Measurements from ENCODE around the gene CLEC18C.
"Not testable (repeated sequence)": the region's sequence is repeated elsewhere in the genome, so short reads cannot be mapped to it uniquely, and the experiment has no call there.

The CLEC18C gene

DNA sequence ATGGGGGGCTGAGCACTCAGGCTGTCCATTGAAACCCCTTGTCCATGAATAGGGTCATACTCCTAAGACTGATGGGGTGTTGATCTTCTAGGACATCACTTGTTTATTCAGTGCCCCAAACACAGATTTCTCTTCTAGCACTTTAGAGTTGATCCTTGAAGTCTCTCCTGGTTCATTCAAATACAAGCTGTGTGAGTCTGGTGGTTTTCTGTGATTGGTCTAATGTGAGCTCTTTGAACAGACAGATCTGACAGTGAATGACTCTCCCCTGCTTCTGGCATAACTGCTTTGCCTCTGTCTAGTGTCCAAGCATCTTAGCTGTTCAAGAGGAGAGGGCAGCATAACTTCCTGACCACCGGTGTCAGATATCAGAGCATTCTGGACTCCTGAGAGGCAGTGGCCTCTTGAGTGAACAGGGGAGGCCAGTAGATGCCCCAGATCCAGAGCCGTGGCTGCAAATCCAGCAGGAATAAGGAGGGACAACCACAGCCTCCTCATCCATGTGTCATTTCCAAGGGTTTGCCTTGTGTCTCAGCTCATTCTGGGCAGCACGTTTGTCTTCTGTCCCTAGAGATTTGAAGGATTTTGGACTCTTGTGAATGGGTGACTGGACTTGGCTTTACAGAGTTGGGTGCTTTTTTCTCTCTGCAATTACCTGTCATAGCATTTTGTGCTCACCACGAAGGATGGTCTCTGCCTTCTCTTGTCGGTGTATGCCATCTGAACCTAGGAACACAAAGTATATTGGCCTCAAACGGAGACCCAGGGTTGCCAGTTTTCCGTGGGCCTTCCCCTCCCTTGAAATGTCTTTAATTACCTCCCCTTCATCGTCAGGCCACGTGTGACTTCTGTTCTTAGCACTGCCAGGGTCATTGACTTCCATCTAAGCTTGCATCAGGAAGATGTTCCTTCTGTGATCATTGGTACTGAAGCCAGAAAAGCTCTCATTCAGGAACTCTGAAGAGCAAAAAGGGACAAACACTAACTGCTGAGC lies 13.9 kb upstream of the CLEC18C start:
- no peak for DNase-seq

DNA sequence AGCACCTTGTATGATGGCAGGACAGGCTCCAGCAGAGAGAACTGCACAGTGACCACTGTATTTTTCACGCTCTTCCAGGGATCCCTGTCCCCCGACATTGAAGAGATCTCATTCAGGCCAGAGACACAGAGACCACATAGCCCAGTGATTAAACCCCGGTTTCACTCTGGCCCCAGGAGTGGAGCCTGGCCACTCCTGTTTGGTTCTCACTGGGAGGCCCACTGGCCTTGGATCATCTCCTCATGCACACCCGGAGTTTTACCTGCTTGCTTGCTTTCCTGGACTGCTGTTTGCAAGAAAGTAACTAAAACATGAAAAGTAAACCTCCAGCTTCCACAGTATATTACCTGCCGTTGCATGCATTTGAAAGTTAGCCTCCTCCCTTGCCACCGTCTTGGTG lies 13.2 kb upstream of the CLEC18C start:
- DNase-seq: no peak

DNA sequence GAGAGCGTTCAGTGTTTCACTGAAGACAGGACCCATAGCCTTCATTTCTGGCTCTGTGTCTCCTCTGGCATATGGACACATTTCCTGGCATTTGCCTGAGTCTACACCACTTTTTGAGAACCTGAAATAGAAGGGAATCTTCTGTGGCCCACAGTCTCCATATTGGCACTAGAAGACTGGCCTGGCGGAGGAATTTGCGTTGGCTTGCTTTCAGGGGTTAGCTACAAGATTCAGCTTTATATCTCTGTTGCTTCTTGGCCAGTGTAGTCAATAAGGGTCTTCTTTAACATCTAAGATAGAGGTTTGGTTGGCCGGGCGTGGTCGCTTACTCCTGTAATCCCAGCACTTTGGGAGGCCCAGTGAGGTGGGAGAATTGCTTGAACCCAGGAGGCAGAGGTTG lies 12.8 kb upstream of the CLEC18C start:
- DNase-seq: no peak

DNA sequence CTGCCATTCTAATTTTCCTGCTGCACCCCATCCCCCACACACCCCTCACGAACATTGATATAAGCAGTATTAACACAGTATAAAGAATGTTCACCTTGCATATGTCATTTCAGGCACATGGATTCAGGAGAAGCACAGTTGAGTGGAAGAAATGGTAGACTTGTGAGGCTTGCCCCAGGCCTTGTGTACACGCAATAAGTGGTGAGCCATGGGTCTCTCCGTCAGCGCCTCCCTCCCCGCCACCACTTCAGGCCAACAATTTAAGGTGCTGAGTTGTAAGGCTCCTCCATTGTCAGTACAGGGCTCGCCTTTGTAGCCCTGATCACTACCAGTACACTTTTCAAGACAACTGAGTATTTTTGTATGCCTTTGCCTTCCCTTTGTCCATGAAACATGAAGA lies 12.2 kb upstream of the CLEC18C start:
- DNase-seq: no peak

DNA sequence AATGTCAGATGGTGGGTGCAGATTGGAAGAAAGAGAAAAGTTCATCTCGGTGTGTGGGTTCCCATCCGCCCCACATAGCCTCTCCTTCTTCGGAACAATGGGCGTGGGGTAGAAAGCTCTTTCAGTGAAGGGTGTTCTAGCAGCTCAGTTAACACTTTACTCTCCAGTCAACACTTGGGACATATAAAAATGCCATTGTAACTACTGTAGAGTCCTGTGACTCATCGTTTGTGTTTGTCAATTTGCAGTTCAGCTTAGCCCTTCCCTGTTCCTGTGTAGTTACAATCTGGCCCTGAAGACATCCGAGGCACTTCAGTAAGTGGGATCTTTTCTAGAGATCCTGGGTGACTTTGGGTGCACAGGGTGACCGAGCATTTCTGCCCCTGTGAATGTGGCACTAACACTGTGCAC lies 11.5 kb upstream of the CLEC18C start:
- no peak for DNase-seq

DNA sequence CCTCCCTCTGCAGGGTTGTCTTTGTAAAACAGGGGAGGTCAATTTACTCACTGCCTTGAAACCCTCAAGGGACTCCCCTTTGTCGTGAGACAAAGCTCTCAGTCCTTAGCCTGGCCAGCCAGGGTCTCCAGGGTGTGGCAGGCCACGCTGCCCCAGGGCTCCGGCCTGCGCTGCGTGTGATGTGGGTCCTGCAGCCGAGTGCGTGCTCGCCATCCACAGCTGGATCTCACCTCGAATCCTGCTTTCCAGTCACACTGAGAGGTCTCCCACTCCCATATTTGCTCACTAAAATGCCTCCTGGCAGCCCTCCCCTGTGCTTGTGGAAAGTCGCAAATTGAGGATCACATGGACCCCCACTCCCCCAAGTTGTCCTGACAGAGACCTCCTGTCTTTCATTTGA lies 10.0 kb upstream of the CLEC18C start:
- no peak for DNase-seq

DNA sequence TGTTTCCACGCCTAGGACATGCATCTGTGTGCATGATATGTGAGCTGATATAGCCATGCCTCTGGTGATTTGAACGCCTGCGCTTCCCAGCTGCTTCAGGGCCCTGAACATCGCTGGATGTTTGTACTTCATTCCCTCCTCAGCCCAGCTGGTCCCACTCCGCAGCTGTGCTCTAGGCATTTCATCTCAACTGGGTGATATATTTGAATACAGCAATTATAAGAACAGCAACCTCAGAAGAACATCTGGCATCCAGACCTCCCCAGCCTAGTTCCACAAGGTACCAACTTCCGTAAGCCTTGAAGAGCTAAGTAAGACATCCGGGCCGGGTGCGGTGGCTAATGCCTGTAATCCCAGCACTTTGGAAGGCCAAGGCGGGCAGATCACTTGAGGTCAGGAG lies 6.9 kb upstream of the CLEC18C start:
- DNase-seq: not testable (repeated sequence)

DNA sequence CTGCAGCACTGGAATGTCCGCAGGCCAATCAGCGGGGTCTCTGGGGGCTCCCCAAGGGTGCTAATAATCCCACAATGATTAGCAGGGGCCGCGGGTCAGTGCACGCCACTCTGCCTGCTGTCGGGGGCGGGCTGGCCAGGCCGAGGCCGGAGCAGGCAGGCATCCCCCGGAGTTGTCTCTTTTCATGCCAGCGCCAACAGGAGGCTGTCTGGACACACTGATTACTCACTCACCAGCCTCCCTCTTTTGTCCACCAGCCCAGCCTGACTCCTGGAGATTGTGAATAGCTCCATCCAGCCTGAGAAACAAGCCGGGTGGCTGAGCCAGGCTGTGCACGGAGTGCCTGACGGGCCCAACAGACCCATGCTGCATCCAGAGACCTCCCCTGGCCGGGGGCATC lies 329 bp downstream of the CLEC18C start:
- DNase-seq: not testable (repeated sequence)

DNA sequence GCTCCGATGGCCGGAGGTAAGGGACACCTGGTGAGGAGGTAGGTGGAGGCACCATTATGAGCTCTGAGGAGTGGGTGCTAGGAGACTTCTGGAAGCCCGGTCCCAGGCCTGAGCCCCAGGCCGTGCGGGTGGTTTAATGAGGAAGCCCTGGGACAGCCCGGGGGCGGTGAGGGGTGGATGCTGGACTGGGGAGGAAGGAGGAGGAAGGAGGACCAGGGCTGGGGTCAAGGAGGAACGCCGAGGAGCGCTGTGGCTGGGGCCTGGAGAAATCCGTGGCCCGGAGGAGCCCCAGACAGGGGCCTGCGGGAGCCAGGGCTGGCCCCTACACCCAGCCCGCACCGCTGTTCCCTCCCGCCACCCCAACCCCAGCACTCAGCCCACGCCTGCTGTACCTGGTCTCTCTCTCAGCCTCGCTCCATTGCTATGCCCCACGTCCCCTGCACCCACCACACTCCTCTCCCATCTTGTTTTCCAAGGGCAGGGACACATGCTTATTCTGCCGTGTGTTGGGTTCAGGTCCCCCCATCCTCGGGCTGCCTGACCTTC lies 873 bp downstream of the CLEC18C start:
- DNase-seq: not testable (repeated sequence)

DNA sequence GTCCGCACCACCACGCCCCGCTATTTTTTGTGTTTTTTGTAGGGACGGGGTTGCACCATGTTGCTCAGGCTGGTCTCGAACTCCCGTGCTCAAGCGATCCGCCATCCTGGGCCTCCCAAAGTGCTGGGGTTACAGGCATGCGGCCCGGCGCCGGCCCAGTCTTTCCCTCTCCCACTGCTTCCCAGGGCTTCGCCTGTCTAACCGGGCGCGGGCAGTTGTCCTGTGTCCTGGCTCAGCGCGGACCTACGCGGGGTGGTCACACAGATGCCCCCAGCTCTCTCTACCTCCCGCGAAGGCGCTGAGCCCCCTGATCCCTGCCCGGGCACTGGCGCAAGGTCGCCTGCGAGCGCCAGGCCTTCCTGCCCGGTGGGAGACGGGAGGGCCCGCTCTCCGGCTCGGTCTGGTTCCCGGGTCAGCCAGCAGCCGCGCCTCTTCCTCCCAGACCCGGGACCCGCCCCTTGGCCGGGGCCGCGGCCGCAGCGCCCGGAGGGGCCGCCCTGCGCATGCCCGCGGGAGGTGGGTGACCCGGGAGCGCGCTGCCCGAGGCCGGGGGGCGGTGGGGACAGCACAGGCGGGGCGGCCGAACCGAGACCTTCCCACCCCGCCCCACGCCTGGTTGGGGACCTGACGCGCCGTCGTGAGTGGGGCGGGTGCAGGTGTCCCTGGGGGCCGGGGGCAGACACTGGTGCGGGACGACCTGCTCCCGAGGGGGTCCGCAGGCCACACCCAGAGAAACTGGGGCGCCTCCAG lies 14.4 kb downstream of the CLEC18C start:
- not testable (repeated sequence) for DNase-seq

DNA sequence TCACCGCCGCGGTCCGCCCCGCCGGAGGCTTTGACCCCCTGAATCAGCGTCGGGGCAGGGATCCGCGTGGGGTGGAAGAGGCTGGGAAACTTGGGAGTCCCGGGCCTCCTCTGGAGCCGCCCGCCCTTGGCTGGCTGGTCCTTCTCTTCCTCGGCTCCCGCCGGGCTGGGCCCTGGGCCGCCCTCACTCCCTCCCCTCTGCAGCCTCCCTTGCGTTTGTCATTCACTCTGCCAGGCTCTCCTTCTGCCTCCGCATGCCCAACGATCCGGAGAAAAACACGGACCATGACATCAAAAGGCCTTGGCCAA lies 15.0 kb downstream of the CLEC18C start:
- DNase-seq: not testable (repeated sequence)

DNA sequence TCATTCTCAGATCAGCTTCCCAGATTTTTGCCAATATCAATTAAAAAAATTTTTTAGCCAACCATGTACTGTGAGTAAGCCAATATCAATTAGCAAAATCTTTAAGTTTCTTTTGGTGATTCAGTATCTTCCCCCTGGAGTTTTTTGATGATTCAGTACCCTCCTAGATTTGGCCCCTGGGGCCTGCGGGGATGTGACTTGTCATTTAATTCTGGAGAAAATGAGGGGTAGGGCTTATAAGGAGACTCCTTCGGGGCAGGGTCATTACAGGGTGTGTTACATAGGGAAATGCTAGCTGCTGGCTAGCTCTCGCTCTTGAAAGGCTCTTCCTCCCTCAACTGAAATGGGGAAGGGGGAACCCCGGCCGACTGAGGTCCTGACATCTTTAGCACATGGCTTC lies 17.0 kb downstream of the CLEC18C start:
- DNase-seq: not testable (repeated sequence)

DNA sequence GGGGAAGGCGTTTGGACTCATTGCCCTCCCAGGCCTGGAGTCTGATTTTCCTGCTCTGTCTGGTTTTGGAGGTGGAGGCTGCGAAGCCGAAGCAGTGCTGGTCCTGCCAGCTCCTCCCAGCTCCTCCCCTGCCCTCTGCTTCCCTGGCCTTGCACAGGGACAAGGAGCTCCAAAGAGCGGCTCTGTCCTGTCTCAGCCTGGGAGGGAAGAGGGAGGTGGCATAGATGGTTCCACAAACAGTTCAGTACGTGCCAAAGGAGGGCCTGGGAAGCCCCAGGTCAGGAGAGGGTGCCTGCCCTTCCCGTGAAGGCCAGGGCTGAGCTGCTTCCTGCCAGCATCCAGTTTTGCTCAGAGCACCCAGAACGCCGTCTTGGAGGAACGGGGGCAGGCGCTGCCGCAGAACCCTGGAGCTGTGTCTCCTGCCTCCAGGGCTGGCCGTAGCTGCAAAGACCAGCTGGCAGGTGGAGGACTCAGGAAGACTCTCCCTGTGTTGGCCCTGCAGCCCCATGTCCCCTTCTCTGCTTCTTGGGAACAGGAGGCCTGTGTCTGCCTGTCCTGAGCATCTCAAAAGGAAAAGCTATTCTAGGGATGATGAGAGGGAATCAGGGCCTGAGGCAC lies 23.2 kb downstream of the CLEC18C start:
- not testable (repeated sequence) for DNase-seq

DNA sequence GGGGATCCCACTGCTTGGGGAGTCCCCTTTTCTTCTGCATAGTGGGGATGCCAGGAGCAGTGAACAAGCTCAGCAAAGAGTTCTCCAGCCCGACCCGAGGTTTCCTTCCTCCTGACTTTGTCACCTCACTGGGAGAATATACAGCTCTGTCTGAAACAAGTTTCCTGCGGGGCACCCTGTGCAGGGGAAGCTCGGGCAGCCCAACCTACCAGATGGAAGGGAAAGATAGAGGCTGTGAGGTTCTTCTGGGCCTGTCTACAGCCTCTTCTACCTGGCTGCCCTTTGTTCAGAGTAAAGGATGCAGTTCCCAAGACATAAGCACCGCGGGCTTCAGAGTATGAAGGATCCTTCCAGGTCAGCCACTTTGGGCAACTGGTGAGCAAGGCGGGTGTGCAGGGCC lies 24.0 kb downstream of the CLEC18C start:
- not testable (repeated sequence) for DNase-seq

DNA sequence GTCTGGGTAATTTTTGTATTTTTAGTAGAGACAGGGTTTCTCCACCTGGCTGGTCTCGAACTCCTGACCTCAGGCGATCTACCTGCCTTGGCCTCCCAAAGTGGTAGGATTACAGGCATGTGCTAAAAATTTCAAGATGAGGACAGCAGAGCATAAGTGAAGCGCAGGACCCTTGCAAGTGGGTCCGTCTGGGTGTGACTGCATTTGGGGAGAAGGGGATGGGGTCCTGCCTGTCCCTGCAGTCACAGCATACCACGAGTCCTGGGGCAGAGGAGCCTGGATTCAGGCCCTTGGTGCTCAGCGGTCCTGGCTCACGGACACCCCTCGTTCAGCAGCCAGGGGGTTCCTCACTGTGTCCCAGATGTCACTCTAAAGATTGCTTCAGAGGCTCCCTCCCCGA lies 24.6 kb downstream of the CLEC18C start:
- not testable (repeated sequence) for DNase-seq

DNA sequence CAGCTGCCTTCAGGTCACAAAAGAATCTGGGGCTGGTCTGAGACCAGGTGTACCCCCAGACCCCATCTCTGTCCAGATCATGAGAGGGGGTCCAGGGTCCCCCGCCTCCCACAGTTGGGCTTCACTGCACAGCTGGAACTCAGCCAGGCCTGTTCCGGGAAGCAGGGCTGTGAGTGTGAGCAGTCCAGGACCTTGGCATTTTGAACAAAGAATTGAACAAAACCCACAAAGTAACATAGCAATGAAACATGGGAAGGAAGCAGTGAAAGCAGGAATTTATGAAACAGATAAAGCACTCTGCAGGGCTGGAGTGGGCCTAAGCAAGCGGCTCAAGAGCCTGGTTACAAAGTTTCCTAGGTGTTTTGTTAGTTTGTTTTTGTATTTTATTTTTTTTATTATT lies 25.1 kb downstream of the CLEC18C start:
- DNase-seq: not testable (repeated sequence)

DNA sequence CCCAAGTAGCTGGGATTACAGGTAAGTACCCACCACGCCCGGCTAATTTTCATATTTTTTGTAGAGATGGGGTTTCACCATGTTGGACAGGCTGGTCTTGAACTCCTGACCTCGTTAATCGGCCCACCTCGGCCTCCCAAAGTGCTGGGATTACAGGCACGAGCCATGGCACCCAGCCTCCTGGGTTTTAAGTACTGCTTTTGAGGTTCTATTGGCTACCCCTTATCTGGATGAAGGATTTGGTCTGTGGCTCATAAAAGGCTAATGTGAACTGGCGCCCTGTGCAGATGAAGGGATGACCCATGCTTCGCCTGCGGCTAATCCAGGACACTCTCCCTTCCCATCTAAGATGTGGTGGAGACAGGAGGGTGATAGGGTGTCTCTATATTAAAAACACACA lies 25.6 kb downstream of the CLEC18C start:
- not testable (repeated sequence) for DNase-seq

DNA sequence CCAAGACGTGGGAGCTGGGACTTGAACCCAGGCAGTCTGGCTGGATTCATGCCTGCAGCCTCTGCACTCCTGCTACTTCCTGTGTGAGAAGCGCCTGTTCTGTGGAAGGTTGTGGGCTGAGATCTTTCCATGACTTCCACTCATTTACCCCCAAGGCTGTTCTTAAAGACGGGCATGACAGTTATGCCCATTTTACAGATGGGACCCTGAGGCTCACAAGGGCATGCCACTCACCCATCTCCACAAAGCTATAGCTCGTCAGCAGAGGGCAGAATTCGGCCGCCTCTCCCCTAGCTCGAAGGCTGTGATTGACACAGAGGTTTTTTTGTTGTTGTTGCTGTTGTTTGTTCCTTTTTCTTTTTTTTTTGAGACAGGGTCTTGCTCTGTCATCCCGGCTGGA lies 26.5 kb downstream of the CLEC18C start:
- DNase-seq: not testable (repeated sequence)

DNA sequence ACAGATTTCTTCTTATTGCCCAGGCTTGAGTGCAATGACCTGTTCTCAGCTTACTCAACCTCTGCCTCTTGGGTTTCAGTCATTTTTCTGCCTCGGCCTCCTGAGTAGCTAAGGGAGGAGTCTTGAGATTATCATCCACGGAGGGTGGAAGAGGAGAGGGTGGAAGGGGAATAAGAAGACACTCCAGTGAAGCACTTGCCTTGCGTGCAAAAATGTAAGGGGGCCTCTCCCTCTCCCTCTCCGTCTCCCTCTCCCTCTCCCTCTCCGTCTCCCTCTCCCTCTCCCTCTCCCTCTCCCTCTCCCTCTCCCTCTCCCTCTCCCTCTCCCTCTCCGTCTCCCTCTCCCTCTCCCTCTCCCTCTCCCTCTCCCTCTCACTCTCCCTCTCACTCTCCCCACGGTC lies 29.9 kb downstream of the CLEC18C start:
- DNase-seq: not testable (repeated sequence)

DNA sequence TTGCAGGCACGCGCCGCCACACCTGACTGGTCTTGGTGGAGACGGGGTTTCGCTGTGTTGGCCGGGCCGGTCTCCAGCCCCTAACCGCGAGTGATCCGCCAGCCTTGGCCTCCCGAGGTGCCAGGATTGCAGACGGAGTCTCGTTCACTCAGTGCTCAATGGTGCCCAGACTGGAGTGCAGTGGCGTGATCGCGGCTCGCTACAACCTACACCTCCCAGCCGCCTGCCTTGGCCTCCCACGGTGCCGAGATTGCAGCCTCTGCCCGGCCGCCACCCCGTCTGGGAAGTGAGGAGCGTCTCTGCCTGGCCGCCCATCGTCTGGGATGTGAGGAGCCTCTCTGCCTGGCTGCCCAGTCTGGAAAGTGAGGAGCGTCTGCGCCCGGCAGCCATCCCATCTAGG lies 30.4 kb downstream of the CLEC18C start:
- DNase-seq: not testable (repeated sequence)

DNA sequence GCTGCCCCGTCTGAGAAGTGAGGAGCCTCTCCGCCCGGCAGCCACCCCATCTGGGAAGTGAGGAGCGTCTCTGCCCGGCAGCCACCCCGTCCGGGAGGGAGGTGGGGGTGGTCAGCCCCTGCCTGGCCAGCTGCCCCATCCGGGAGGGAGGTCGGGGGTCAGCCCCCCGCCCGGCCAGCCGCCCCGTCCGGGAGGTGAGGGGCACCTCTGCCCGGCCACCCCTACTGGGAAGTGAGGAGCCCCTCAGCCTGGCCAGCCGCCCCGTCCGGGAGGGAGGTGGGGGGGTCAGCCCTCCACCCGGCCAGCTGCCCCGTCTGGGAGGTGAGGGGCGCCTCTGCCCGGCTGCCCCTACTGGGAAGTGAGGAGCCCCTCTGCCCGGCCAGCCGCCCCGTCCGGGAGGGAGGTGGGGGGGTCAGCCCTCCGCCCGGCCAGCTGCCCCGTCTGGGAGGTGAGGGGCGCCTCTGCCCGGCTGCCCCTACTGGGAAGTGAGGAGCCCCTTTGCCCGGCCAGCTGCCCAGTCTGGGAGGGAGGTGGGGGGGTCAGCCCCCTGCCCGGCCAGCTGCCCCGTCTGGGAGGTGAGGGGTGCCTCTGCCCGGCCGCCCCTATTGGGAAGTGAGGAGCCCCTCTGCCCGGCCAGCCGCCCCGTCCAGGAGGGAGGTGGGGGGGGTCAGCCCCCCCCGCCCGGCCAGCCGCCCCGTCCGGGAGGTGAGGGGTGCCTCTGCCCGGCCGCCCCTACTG lies 31.2 kb downstream of the CLEC18C start:
- DNase-seq: not testable (repeated sequence)

DNA sequence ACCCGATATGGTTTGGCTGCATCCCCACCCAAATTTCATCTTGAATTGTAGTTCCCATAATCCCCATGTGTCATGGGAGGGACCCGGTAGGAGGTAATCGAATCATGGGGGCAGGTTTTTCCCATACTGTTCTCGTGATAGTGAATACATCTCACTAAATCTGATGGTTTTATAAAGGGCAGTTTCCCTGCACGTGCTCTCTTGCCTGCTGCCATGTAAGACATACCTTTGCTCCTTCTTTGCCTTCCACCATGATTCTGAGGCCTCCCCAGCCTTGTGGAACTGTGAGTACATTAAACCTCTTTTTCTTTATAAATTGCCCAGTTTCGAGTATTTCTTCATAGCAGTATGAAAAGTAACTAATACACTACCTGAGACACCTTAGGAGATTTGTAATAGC lies 32.8 kb downstream of the CLEC18C start:
- not testable (repeated sequence) for DNase-seq

DNA sequence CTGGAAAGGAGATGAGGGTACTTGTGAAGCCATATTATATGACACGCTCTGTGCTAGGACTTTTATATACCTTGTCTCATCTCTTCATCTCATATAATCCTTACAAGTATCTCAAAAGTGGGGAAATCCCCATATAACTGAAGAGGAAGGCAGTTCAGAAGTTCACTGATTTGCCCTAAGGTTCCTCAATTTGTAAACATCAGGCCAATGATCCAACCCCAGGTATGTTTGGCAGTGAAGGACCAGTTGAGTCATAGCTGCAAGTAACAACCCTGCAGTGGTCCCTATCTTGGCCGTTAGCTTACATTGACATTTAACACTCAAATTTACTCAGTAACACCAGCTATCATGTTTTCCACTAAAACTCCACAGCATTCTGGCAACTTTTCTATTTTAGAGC lies 45.0 kb downstream of the CLEC18C start:
- not testable (repeated sequence) for DNase-seq
